ENCODE results near the gene AMN1.

AMN1 gene

GRCh38 chr12:31631023-31631724, 97.6 kb downstream of the AMN1 start:
- peaks cover 0 to 15% (median 7%) of the 10 kb centered on the region in 4 donors for H3K4me1 ChIP-seq
- no peaks in the 10 kb centered on the region for H3K9me3 ChIP-seq
- no peak for DNase-seq
- no peak overlapping the region for H3K4me3 ChIP-seq
- H3K27ac ChIP-seq: no peak overlapping the region
- intact Hi-C loops (cut with DNase I; ENCODE audit: low total_unique reads): no loop called here
- no peak for TF ChIP-seq CTCF (IDR thresholded peaks at IDR 0.05)
- no peaks in the 10 kb centered on the region for H3K27me3 ChIP-seq
- no peaks in the 10 kb centered on the region for H3K36me3 ChIP-seq

GRCh38 chr12:31629756-31630732, 98.8 kb downstream of the AMN1 start:
- DNase-seq: no peak
- intact Hi-C loops (cut with DNase I; ENCODE audit: low total_unique reads): no loop called here
- H3K4me3 ChIP-seq: peak overlapping the region in 1 of 2 donors; percentile 35

GRCh38 chr12:31627456-31628054, 101.3 kb downstream of the AMN1 start:
- Histone ChIP-seq H3K27ac (no peak overlapping the region), H3K36me3 (no peaks in the 10 kb centered on the region), H3K4me1 (peaks cover 0 to 15% (median 7%) of the 10 kb centered on the region in 4 donors), H3K9me3 (no peaks in the 10 kb centered on the region), H3K4me3 (no peak overlapping the region), H3K27me3 (no peaks in the 10 kb centered on the region)
- TF ChIP-seq CTCF (IDR thresholded peaks at IDR 0.05): no peak
- no peak for DNase-seq
- intact Hi-C loops (cut with DNase I; ENCODE audit: low total_unique reads): no loop called here

More at GRCh38 chr12:31629756-31630732, 98.8 kb downstream of the AMN1 start:
- Histone ChIP-seq H3K36me3 (no peaks in the 10 kb centered on the region), H3K27me3 (no peaks in the 10 kb centered on the region), H3K9me3 (no peaks in the 10 kb centered on the region), H3K4me1 (peaks cover 0 to 15% (median 7%) of the 10 kb centered on the region in 4 donors), H3K27ac (no peak overlapping the region)
- no peak for TF ChIP-seq CTCF (IDR thresholded peaks at IDR 0.05)

GRCh38 chr12:31626270-31626995, 102.4 kb downstream of the AMN1 start:
- DNase-seq: no peak
- no peak overlapping the region for H3K4me3 ChIP-seq
- H3K4me1 ChIP-seq: peaks cover 0 to 15% (median 7%) of the 10 kb centered on the region in 4 donors
- no peak overlapping the region for H3K27ac ChIP-seq
- intact Hi-C loops (cut with DNase I; ENCODE audit: low total_unique reads): no loop called here
- no peaks in the 10 kb centered on the region for H3K27me3 ChIP-seq
- no peaks in the 10 kb centered on the region for H3K9me3 ChIP-seq
- TF ChIP-seq CTCF (IDR thresholded peaks at IDR 0.05): no peak
- H3K36me3 ChIP-seq: no peaks in the 10 kb centered on the region

GRCh38 chr12:31622038-31622437, 106.8 kb downstream of the AMN1 start:
- Histone ChIP-seq H3K9me3 (no peaks in the 10 kb centered on the region), H3K4me1 (no peaks in the 10 kb centered on the region), H3K36me3 (no peaks in the 10 kb centered on the region), H3K27ac (no peak overlapping the region), H3K27me3 (no peaks in the 10 kb centered on the region), H3K4me3 (no peak overlapping the region)
- intact Hi-C loops (cut with DNase I; ENCODE audit: low total_unique reads): no loop called here
- no peak for TF ChIP-seq CTCF (IDR thresholded peaks at IDR 0.05)
- DNase-seq: no peak

All from tibial artery (tissue), 4 donors.